Muscle layer of colon (tissue), 2 donors: Measurements from ENCODE around the gene DGCR2.

Experiments used
- H3K27ac ChIP-seq: one replicate; pipeline ENCODE4 v1.7.0; 2013; ENCODE audit warnings: low read depth, mild to moderate bottlenecking, low read length, moderate library complexity
- H3K27me3 ChIP-seq, 2 donors: one replicate each; pipeline ENCODE4 v1.7.0; 2013; ENCODE audit warnings: low read length in 2 of 2, mild to moderate bottlenecking in 2 of 2; ENCODE audit not compliant: insufficient read depth in 2 of 2, control insufficient read depth in 1 of 2
- H3K36me3 ChIP-seq: one replicate; pipeline ENCODE4 v1.7.0; 2013; ENCODE audit warnings: mild to moderate bottlenecking, low read length; ENCODE audit not compliant: insufficient read depth
- H3K4me1 ChIP-seq: one replicate; pipeline ENCODE4 v1.7.0; 2013; ENCODE audit warnings: mild to moderate bottlenecking, low read length; ENCODE audit not compliant: insufficient read depth
- H3K4me3 ChIP-seq, 2 donors: one replicate each; pipeline ENCODE4 v1.7.0; 2013; ENCODE audit warnings: low read length in 2 of 2, low read depth in 1 of 2, mild to moderate bottlenecking in 1 of 2, moderate library complexity in 1 of 2
- H3K9ac ChIP-seq: one replicate; pipeline ENCODE4 v1.7.0; 2013; ENCODE audit warnings: low read length
- H3K9me3 ChIP-seq: one replicate; pipeline ENCODE4 v1.7.0; 2013; ENCODE audit warnings: mild to moderate bottlenecking, low read length
- donor health status: abdominal sarcoma.
- donor health status: Adenocarcinoma of cecum.

DGCR2 gene

DNA sequence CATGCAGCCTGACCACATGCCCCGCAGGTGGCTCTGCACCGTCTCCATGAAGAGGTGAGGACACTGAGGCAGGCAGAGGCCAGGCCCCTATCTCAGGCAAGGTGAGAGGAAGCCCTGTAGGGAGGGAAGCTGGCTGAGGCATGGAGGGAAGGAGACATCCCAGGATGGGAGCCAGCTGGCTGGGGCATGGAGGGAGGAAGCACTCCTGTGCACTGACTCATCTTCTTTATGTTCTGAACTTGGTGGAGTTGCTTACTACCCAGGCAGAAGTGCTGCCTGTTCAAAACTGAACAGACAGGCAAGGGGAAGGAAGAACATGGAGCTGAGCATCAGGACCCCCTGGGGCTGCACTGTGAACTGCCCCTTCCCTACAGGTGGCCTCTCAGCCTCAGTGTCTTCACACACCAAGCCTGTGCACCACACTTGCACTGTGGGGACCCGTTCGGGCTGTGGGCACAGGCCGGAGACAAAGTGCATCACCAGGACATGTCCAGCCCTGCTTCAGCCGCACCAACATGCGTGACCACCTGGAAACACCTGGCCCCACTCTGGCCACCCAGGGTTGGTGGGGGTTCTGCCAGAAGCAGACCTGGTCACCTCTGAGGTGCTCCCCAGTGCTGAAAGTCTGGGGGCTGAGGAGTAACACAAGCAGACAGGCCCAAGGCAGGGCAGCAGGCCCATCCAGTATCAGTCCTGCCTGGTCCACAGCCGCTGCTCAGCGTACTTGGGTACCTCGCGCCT lies 55.5 kb downstream of the DGCR2 start:
- H3K4me1 ChIP-seq: peaks cover 5% of the 10 kb centered on the region
- no peak overlapping the region for H3K27ac ChIP-seq
- no peaks in the 10 kb centered on the region for H3K27me3 ChIP-seq
- H3K9me3 ChIP-seq: no peaks in the 10 kb centered on the region
- peaks cover 54% of the 10 kb centered on the region for H3K36me3 ChIP-seq
- no peak overlapping the region for H3K4me3 ChIP-seq
- H3K9ac ChIP-seq: no peak overlapping the region

GRCh38 chr22:19065929-19066328 lies 56.3 kb downstream of the DGCR2 start:
- Histone ChIP-seq H3K27ac (no peak overlapping the region), H3K4me3 (no peak overlapping the region), H3K36me3 (peaks cover 60% of the 10 kb centered on the region), H3K9me3 (no peaks in the 10 kb centered on the region), H3K9ac (no peak overlapping the region), H3K27me3 (no peaks in the 10 kb centered on the region), H3K4me1 (peaks cover 5% of the 10 kb centered on the region)

- no peaks in the 10 kb centered on the region for H3K27me3 ChIP-seq
- H3K27ac ChIP-seq: no peak overlapping the region
- peaks cover 5% of the 10 kb centered on the region for H3K4me1 ChIP-seq
- no peak overlapping the region for H3K4me3 ChIP-seq
- peaks cover 64% of the 10 kb centered on the region for H3K36me3 ChIP-seq
- H3K9ac ChIP-seq: no peak overlapping the region
- H3K9me3 ChIP-seq: no peaks in the 10 kb centered on the region
These were observed 56.8 kb downstream of the DGCR2 start for GRCh38 chr22:19065298-19065859.

GRCh38 chr22:19064354-19065054 lies 57.7 kb downstream of the DGCR2 start:
- Histone ChIP-seq H3K9ac (no peak overlapping the region), H3K4me1 (peaks cover 5% of the 10 kb centered on the region), H3K27ac (no peak overlapping the region), H3K36me3 (peaks cover 67% of the 10 kb centered on the region), H3K9me3 (no peaks in the 10 kb centered on the region), H3K27me3 (no peaks in the 10 kb centered on the region), H3K4me3 (no peak overlapping the region)

- no peak overlapping the region for H3K9ac ChIP-seq
- H3K4me1 ChIP-seq: peaks cover 5% of the 10 kb centered on the region
- peaks cover 74% of the 10 kb centered on the region for H3K36me3 ChIP-seq
These were observed 58.4 kb downstream of the DGCR2 start for GRCh38 chr22:19063581-19064353.

GRCh38 chr22:19062943-19063308 lies 59.3 kb downstream of the DGCR2 start:
- H3K9ac ChIP-seq: no peak overlapping the region
- H3K36me3 ChIP-seq: peaks cover 75% of the 10 kb centered on the region
- peaks cover 5% of the 10 kb centered on the region for H3K4me1 ChIP-seq
- no peaks in the 10 kb centered on the region for H3K27me3 ChIP-seq
- H3K4me3 ChIP-seq: no peak overlapping the region
- no peaks in the 10 kb centered on the region for H3K9me3 ChIP-seq
- H3K27ac ChIP-seq: no peak overlapping the region

More at GRCh38 chr22:19063581-19064353, 58.4 kb downstream of the DGCR2 start:
- H3K27ac ChIP-seq: no peak overlapping the region
- no peaks in the 10 kb centered on the region for H3K9me3 ChIP-seq
- no peak overlapping the region for H3K4me3 ChIP-seq
- H3K27me3 ChIP-seq: no peaks in the 10 kb centered on the region

GRCh38 chr22:19062139-19062942 lies 59.9 kb downstream of the DGCR2 start:
- Histone ChIP-seq H3K36me3 (peaks cover 75% of the 10 kb centered on the region), H3K27me3 (no peaks in the 10 kb centered on the region), H3K4me3 (no peak overlapping the region), H3K9ac (no peak overlapping the region), H3K4me1 (peaks cover 5% of the 10 kb centered on the region), H3K9me3 (no peaks in the 10 kb centered on the region), H3K27ac (no peak overlapping the region)

DNA sequence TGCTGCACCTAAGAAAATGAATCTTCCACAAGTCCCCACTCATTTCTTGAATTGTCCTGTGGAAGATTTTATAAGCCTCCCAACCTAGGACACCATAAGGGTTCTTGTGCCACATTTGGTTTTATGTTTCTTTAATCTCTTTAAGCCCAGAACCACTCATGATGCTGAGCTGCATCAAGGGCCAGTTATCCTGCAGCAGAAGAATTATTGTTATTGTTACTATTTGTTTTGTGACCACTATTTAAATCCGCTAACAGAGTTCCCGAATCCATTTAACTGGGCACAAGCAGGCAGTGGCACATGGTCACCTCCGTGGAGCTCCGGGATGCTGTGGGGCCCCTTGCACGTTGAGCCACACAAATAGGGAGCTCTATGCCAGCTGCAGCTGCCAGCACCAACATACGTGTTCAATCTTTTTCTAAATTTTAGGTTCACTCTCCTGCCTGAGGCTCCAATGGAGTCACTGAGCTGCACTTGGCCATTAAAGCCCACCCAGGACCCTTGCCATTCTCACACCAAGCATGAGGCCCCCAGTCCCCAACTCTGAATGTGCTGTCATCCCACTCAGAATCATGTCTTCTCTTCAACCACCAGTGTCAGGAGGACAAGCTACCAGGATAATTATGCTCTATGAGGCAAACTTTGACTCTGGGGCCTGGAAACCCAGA lies 60.6 kb downstream of the DGCR2 start:
- Histone ChIP-seq H3K27ac (no peak overlapping the region), H3K36me3 (peaks cover 76% of the 10 kb centered on the region), H3K9ac (no peak overlapping the region), H3K4me1 (peaks cover 4% of the 10 kb centered on the region), H3K27me3 (no peaks in the 10 kb centered on the region), H3K4me3 (no peak overlapping the region), H3K9me3 (no peaks in the 10 kb centered on the region)

GRCh38 chr22:19060356-19061009 lies 61.7 kb downstream of the DGCR2 start:
- Histone ChIP-seq H3K9ac (no peak overlapping the region), H3K9me3 (no peaks in the 10 kb centered on the region), H3K36me3 (peaks cover 69% of the 10 kb centered on the region), H3K4me1 (no peaks in the 10 kb centered on the region), H3K4me3 (no peak overlapping the region), H3K27me3 (no peaks in the 10 kb centered on the region), H3K27ac (no peak overlapping the region)
